K562 (cell line): ENCODE measurements around the gene EXOSC2. TPM values are rescaled to one million over a fixed set of nuclear protein-coding genes. Genes with fewer than 3 reads are reported as not detected.

ENCODE experiments used
- E2F1 ChIP-seq: sonication (generic); formaldehyde crosslinking; IDR thresholded peaks from 2 replicates; pipeline ENCODE4 v1.8.1; 2023; ENCODE audit warnings: mild to moderate bottlenecking, missing genetic modification reagents, moderate library complexity
- EP300 ChIP-seq: IDR thresholded peaks from 2 replicates; pipeline ENCODE4 v1.6.1; 2012; ENCODE audit warnings: low read length, improper control_type of control experiment
- FOXJ3 ChIP-seq: sonication (generic); formaldehyde crosslinking; IDR thresholded peaks from 2 replicates; pipeline ENCODE4 v1.4.0; 2020; ENCODE audit warnings: mild to moderate bottlenecking, missing genetic modification reagents
- HDAC8 ChIP-seq: fragments of 450-650 bp; IDR thresholded peaks from 2 replicates; pipeline ENCODE4 v1.6.1; 2016; ENCODE audit warnings: mild to moderate bottlenecking, missing genetic modification characterization, moderate library complexity, missing compliant biosample characterization
- KDM1A ChIP-seq, 2 experiments: fragments of 450-650 bp; IDR thresholded peaks; 2 replicates each; pipeline ENCODE4 v1.6.1; 2016; ENCODE audit warnings: mild to moderate bottlenecking in 2 of 2
- MED1 ChIP-seq: sonication (generic); formaldehyde crosslinking; IDR thresholded peaks from 2 replicates; pipeline ENCODE4 v1.8.1; 2023; ENCODE audit warnings: missing genetic modification reagents, borderline replicate concordance
- MEF2A ChIP-seq: IDR thresholded peaks from 2 replicates; pipeline ENCODE4 v1.6.1; 2011; ENCODE audit warnings: low read depth, mild to moderate bottlenecking, low read length, moderate library complexity; ENCODE audit not compliant: control insufficient read depth
- NELFE ChIP-seq: IDR thresholded peaks from 2 replicates; pipeline ENCODE4 v1.6.1; 2011; ENCODE audit warnings: mild to moderate bottlenecking; ENCODE audit not compliant: insufficient read depth, insufficient read length
- NR0B1 ChIP-seq: fragments of 450-650 bp; IDR thresholded peaks from one replicate; pipeline ENCODE4 v1.6.1; 2018; ENCODE audit warnings: mild to moderate bottlenecking, moderate library complexity; ENCODE audit not compliant: partially characterized antibody
- NR3C1 ChIP-seq: sonication (generic); formaldehyde crosslinking; IDR thresholded peaks from 2 replicates; pipeline ENCODE4 v1.8.1; 2022; ENCODE audit warnings: missing genetic modification reagents
- POLR2G ChIP-seq: fragments of 200-400 bp; formaldehyde crosslinking; IDR thresholded peaks from 2 replicates; pipeline ENCODE4 v1.6.1; 2017; ENCODE audit warnings: low read depth, mild to moderate bottlenecking, antibody characterized with exemption, low read length, moderate library complexity
- POU5F1 ChIP-seq: fragments of 150-350 bp; IDR thresholded peaks from 2 replicates; pipeline ENCODE4 v1.6.1; 2014; ENCODE audit warnings: borderline replicate concordance, low read length, low read depth, mild to moderate bottlenecking; ENCODE audit not compliant: partially characterized antibody
- SAP30 ChIP-seq: fragments of 200-600 bp; sonication (generic); IDR thresholded peaks from 2 replicates; pipeline ENCODE4 v1.6.1; 2012; ENCODE audit warnings: borderline replicate concordance, low read depth, mild to moderate bottlenecking, moderate library complexity, low read length, control low read depth, inconsistent platforms; ENCODE audit not compliant: insufficient read depth, poor library complexity, severe bottlenecking
- SMARCA4 ChIP-seq: fragments of 450-650 bp; IDR thresholded peaks from 2 replicates; pipeline ENCODE4 v1.6.1; 2016
- SNRNP70 ChIP-seq: fragments of 200-400 bp; formaldehyde crosslinking; optimal IDR thresholded peaks from 2 replicates; pipeline ENCODE3; 2017; ENCODE audit warnings: low read depth, low read length
- STAT5A ChIP-seq: IDR thresholded peaks from 2 replicates; pipeline ENCODE4 v1.6.1; 2012; ENCODE audit warnings: low read length, inconsistent platforms, borderline replicate concordance
- TBP ChIP-seq: optimal IDR thresholded peaks from 2 replicates; pipeline ENCODE3; 2011; ENCODE audit warnings: low read depth, low read length, improper control_type of control experiment
- TCF7 ChIP-seq: sonication (generic); IDR thresholded peaks from 2 replicates; pipeline ENCODE4 v1.6.1; 2016; ENCODE audit warnings: antibody characterized with exemption, borderline replicate concordance
- U2AF2 ChIP-seq: fragments of 200-400 bp; formaldehyde crosslinking; optimal IDR thresholded peaks from 2 replicates; pipeline ENCODE3; 2017; ENCODE audit warnings: low read depth, mild to moderate bottlenecking, low read length
- ZBED1 ChIP-seq: IDR thresholded peaks from 2 replicates; pipeline ENCODE4 v1.6.1; 2014
- ZNF785 ChIP-seq: fragments of 250-450 bp; sonication (Bioruptor Pico); IDR thresholded peaks from 2 replicates; pipeline ENCODE4 v1.4.0; 2020; ENCODE audit warnings: mild to moderate bottlenecking
- ZZZ3 ChIP-seq: fragments of 450-650 bp; IDR thresholded peaks from 2 replicates; pipeline ENCODE4 v1.6.1; 2016; ENCODE audit warnings: antibody characterized with exemption, mild to moderate bottlenecking, moderate library complexity
- polyA plus RNA-seq, 8 experiments: library from polyadenylated mRNA; depleted of rRNA in 4 of 8; stranded (reverse) in 5 of 8; unstranded in 3 of 8; fragments of >200 nt; fragmentation: Nextera tagmentation in 2 of 8; fragmentation: Illumina TruSeq in 1 of 8; extraction: Ambion mirVana in 2 of 8; extraction: Trizol in 1 of 8; gene quantifications; 2 replicates each; pipeline versions ENCODE4 v1.2.1 to v1.2.3, GENCODE V29; 2011 to 2014; ENCODE audit warnings: inconsistent platforms in 1 of 8, missing spikeins in 1 of 8
- total RNA-seq, 7 experiments: library from RNA; depleted of rRNA in 6 of 7; stranded (reverse); fragments of >200 nt in 6 of 7; fragmentation: Illumina TruSeq in 2 of 7; extraction: Trizol in 2 of 7; gene quantifications; 2 replicates each; pipeline versions ENCODE4 v1.2.1 to v1.2.3, GENCODE V29; 2011 to 2021; ENCODE audit warnings: low replicate concordance in 1 of 7
- TF ChIP-seq, protein P1 (sequence below): fragments of 450-650 bp; IDR thresholded peaks from 2 replicates; pipeline ENCODE4 v1.6.1; 2016; ENCODE audit warnings: missing biosample characterization, missing genetic modification characterization
- TF ChIP-seq, protein P2 (sequence below): fragments of 250-450 bp; sonication (Bioruptor Pico); IDR thresholded peaks from 2 replicates; pipeline ENCODE4 v1.9.0; 2021; ENCODE audit warnings: mild to moderate bottlenecking, inconsistent platforms

EXOSC2 gene
- total and polyA plus RNA-seq, 9 of the 15 experiments (the other 6 are each of a cell fraction or from before 2014, with no cell fraction given) = 46.0 to 101 (median 77.6) TPM

- no peak for TF ChIP-seq NELFE
- no peak for TF ChIP-seq ZNF785
- TF ChIP-seq FOXJ3 (CRISPR knock-in tag) = no peak
- no peak for TF ChIP-seq POLR2G
- TF ChIP-seq U2AF2 = no peak
- no peak for TF ChIP-seq POU5F1
- TF ChIP-seq STAT5A = no peak
- no peak for TF ChIP-seq MEF2A
- TF ChIP-seq, protein P1, sequence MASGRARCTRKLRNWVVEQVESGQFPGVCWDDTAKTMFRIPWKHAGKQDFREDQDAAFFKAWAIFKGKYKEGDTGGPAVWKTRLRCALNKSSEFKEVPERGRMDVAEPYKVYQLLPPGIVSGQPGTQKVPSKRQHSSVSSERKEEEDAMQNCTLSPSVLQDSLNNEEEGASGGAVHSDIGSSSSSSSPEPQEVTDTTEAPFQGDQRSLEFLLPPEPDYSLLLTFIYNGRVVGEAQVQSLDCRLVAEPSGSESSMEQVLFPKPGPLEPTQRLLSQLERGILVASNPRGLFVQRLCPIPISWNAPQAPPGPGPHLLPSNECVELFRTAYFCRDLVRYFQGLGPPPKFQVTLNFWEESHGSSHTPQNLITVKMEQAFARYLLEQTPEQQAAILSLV (tag) = no peak
- peak; percentile 75 to 86; a peak in 3 of 4 replicates for TF ChIP-seq KDM1A (IDR thresholded peaks at IDR 0.05)
- no peak for TF ChIP-seq TCF7
- no peak for TF ChIP-seq SNRNP70
- TF ChIP-seq, protein P2, sequence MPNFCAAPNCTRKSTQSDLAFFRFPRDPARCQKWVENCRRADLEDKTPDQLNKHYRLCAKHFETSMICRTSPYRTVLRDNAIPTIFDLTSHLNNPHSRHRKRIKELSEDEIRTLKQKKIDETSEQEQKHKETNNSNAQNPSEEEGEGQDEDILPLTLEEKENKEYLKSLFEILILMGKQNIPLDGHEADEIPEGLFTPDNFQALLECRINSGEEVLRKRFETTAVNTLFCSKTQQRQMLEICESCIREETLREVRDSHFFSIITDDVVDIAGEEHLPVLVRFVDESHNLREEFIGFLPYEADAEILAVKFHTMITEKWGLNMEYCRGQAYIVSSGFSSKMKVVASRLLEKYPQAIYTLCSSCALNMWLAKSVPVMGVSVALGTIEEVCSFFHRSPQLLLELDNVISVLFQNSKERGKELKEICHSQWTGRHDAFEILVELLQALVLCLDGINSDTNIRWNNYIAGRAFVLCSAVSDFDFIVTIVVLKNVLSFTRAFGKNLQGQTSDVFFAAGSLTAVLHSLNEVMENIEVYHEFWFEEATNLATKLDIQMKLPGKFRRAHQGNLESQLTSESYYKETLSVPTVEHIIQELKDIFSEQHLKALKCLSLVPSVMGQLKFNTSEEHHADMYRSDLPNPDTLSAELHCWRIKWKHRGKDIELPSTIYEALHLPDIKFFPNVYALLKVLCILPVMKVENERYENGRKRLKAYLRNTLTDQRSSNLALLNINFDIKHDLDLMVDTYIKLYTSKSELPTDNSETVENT (CRISPR knock-in tag) = no peak
- TF ChIP-seq SMARCA4 = no peak
- no peak for TF ChIP-seq E2F1 (CRISPR knock-in tag)
- no peak for TF ChIP-seq ZZZ3
- TF ChIP-seq MED1 (CRISPR knock-in tag) = no peak
- no peak for TF ChIP-seq ZBED1
- TF ChIP-seq NR3C1 = no peak
- no peak for TF ChIP-seq NR0B1
- no peak for TF ChIP-seq HDAC8 (tag)
- no peak for TF ChIP-seq EP300
- TF ChIP-seq SAP30 = peak; percentile 38
- peak; percentile 61 for TF ChIP-seq TBP
Observed at GRCh38 chr9:130689937-130690700, 3.5 kb upstream of the EXOSC2 start (continued).
